ENCODE data around the gene VPS8. TPM values are rescaled to one million over a fixed set of nuclear protein-coding genes. Genes with fewer than 3 reads are reported as not detected.
A peak's percentile ranks its signal among the peaks of the same experiment; 100 is the strongest.

The VPS8 gene
- total and polyA plus RNA-seq, 2 of the 8 experiments (the other 6 are each of a cell fraction or from before 2014, with no cell fraction given), result 13.0 to 41.0 TPM

GRCh38 chr3:184798120-184798519 is 13.8 kb upstream of the VPS8 start:
- H3K23me2 ChIP-seq (ENCODE audit: low read depth, low read length), result 0 out of 2 replicates have a peak, but pooled peaks cover 1% of the 10 kb centered on the region
- H3K56ac ChIP-seq (replicated peaks; ENCODE audit: insufficient read length, low read depth, low read length), result no peak overlapping the region
- H4K5ac ChIP-seq (ENCODE audit: insufficient read length, low read depth, low read length), result no peak overlapping the region
- H4K8ac ChIP-seq (ENCODE audit: extremely low read depth, insufficient read depth, low read length), result no peak overlapping the region
- no peaks in the 10 kb centered on the region for H3K79me2 ChIP-seq (ENCODE audit: control insufficient read depth in 1 of 2, insufficient read depth in 2 of 2, low read length in 2 of 2)
- H3K14ac ChIP-seq (ENCODE audit: insufficient read length), result no peak overlapping the region
- H3K23ac ChIP-seq (ENCODE audit: insufficient read length), result no peak overlapping the region
- H2BK120ac ChIP-seq (replicated peaks; ENCODE audit: low read depth, low read length), result peak overlapping the region; percentile 16
- no peaks in the 10 kb centered on the region for H4K20me1 ChIP-seq (replicated peaks in 1 of 2; ENCODE audit: control insufficient read depth in 1 of 2, insufficient read depth in 2 of 2, low read length in 2 of 2)
- POLR2A ChIA-PET (ENCODE audit: partially characterized antibody), result no interaction called here
- no peaks in the 10 kb centered on the region; a peak in 1 of 7 replicates for H3K4me1 ChIP-seq (replicated peaks in 1 of 4; ENCODE audit: control insufficient read depth in 3 of 4, insufficient read depth in 4 of 4, low read length in 3 of 4)
- no peak overlapping the region for H2BK12ac ChIP-seq (ENCODE audit: low read depth, low read length)
- no peak for FAIRE-seq
- H3K4ac ChIP-seq (replicated peaks; ENCODE audit: insufficient read length, low read depth, low read length), result no peak overlapping the region
- no peak for DNase-seq (ENCODE audit: low read depth in 1 of 2, low spot score in 2 of 2)
- H3K36me3 ChIP-seq (ENCODE audit: control insufficient read depth in 2 of 4, insufficient read depth in 4 of 4, low read length in 3 of 4), result no peaks in the 10 kb centered on the region
- WGBS, 2 experiments (ENCODE audit: extremely low coverage in 1 of 2, insufficient coverage in 1 of 2, insufficient read length in 1 of 2, insufficient replicate concordance in 2 of 2, low coverage in 1 of 2, low lambda C conversion rate in 2 of 2, missing lambda C conversion rate in 1 of 2), result 92% methylated on average over 3 of the region's 3 CpGs; no CpG with 5 or more reads in 1 of the 2 experiments
- H2BK5ac ChIP-seq (ENCODE audit: low read depth, low read length), result no peak overlapping the region
- H2BK15ac ChIP-seq (ENCODE audit: low read length), result no peak overlapping the region
- no peak overlapping the region for H2BK20ac ChIP-seq (ENCODE audit: low read length)
- H4K91ac ChIP-seq (replicated peaks; ENCODE audit: insufficient read length, low read length), result no peak overlapping the region
- H3K9ac ChIP-seq (replicated peaks in 1 of 4; ENCODE audit: extremely low read depth in 1 of 4, low read depth in 3 of 4, low read length in 3 of 4), result no peak overlapping the region
- H3K4me2 ChIP-seq (ENCODE audit: insufficient read depth in 1 of 2, low read depth in 2 of 2, low read length in 2 of 2), result no peak overlapping the region
- H3K9me3 ChIP-seq (ENCODE audit: insufficient read depth in 2 of 2, low read depth in 1 of 2, low read length in 1 of 2), result no peaks in the 10 kb centered on the region
- no peaks in the 10 kb centered on the region for H3K79me1 ChIP-seq (ENCODE audit: low read depth, low read length)
- H3K27me3 ChIP-seq (replicated peaks in 1 of 4; ENCODE audit: control insufficient read depth in 3 of 4, extremely low read depth in 1 of 4, insufficient read depth in 3 of 4, low read length in 3 of 4), result no peaks in the 10 kb centered on the region
- no peak overlapping the region for H2AFZ ChIP-seq (ENCODE audit: low read length)
- H3K18ac ChIP-seq (ENCODE audit: extremely low read depth, low read length), result no peak overlapping the region
- no peak overlapping the region for H3K27ac ChIP-seq (ENCODE audit: low read depth, low read length)
- no peak overlapping the region for H3K4me3 ChIP-seq (ENCODE audit: extremely low read depth in 1 of 4, insufficient read depth in 2 of 4, low read depth in 3 of 4, low read length in 4 of 4)
- no peak overlapping the region for H2AK5ac ChIP-seq (ENCODE audit: low read depth, low read length)
- CTCF ChIA-PET (ENCODE audit: partially characterized antibody), result interaction anchor here (0.7 to 1.5 kb wide), 5 partner anchors 10 to 1742 kb away, joined by 3 to 4 read pairs (median 3); partner anchors contain the start of gene VPS8
- TF ChIP-seq SUZ12 (IDR thresholded peaks at IDR 0.05; ENCODE audit: low read length) (no peak), ATF2 (IDR thresholded peaks at IDR 0.05; ENCODE audit: low read length) (no peak), GTF2F1 (IDR thresholded peaks at IDR 0.05; ENCODE audit: borderline replicate concordance, low read depth, low read length) (no peak), PHF8 (conservative IDR thresholded peaks at IDR 0.05; ENCODE audit: low read depth, low read length) (no peak), YY1 (IDR thresholded peaks at IDR 0.05; ENCODE audit: low read depth, low read length) (no peak), CHD2 (IDR thresholded peaks at IDR 0.05; ENCODE audit: low read length) (no peak)
